Inflammatory macrophage treated with lipopolysaccharide for 4 hours (primary cell): ENCODE data around the gene HIGD1A.
"Not testable (repeated sequence)": the region's sequence is repeated elsewhere in the genome, so short reads cannot be mapped to it uniquely, and the experiment has no call there.

Experiments
- DNase-seq: peaks from one replicate; pipeline ENCODE4 v3.0.0-alpha.2; 2020

The HIGD1A gene

DNA sequence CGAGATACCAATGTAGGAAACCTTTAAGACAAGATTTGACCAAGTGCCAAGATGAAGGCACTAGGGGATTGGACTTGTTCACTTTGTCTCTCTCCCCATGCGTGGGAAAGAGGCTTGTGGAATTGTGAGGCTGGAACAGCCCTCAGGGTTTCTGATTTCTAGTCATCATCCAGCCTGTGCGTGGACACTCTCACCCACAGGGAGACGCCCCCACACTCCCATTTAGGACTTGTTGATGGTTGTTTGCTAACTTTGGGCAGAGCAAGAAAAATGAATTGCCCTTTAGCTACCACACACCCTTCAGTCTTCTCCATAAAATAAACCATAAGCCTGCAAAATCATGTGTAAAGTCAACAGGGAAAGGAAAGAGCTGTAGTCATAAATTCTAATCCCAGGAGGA, 23.4 kb upstream of the HIGD1A start:
- DNase-seq = no peak

DNA sequence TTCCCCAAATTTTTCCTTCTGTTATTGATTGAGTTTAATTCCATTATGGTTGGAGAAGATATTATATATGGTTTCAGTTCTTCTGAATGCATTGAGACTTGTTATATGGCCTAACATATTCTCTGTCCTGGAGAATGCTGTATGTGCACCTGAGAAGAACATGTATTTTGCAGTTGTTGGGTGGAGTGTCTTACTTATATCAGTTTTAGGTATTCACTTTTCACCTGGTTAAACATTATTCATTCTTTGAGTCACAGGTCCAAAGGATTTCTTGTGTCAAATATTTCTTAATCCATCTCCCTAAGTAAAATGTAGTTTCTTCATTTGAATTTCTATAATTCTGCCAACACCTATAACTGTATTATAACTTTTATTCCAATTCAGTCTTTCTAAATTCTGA, 22.7 kb upstream of the HIGD1A start:
- no peak for DNase-seq

DNA sequence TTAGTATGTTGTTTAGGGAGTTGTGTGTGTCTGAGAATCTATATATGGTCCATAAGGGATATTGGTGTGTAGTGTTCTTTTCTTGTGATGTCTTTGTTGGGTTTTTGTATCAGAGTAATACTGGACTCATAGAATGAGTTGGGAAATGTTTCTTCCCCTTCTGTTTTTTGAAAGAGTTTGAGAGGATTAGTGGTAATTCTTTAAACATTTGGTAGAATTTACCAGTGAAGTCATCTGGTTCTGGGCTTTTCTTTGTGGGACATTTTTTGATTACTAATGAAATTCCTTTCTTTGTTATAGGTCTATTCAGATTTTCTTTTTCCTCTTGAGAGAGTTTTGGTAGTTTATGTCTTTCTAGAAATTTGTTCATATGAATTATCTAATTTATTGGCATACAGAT, 21.9 kb upstream of the HIGD1A start:
- no peak for DNase-seq

DNA sequence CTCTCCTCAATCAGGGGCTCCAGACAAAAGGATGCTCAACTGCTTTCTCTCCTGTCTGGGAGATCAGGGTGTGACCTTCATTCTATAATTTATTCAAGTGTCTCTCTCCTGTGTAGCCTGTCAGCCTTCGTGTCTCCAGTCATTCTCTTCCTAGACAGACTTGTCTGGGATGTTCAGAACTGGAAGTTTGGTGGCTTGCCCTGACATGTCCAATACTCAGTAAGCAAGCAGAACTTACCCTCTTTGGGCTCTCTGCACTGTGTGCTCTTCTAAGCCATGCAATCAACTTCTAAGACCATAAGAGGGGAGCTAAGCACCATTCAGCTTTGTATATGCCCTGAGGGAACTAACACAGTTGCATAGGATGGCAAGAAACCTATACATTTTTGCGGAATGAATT, 19.1 kb upstream of the HIGD1A start:
- no peak for DNase-seq

DNA sequence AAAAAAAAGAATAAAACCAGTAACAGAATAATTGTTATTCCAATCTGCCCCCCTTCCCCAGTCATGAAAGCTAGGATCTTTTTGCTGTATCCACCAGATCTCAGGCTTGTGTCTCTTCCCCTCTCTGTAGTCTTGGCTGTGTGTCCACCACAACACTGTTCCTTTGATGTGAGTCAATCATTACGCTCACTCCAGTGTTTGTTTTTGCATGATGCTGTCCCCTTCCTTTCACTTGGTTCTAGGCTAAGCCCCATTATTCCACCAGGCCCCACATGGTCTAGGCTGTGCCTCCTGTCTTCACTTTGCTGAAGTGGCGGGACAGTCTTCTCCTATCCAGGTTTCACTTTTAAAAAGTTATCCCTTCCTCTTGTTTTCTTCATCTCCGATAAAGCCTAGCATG, 18.5 kb upstream of the HIGD1A start:
- DNase-seq = no peak

DNA sequence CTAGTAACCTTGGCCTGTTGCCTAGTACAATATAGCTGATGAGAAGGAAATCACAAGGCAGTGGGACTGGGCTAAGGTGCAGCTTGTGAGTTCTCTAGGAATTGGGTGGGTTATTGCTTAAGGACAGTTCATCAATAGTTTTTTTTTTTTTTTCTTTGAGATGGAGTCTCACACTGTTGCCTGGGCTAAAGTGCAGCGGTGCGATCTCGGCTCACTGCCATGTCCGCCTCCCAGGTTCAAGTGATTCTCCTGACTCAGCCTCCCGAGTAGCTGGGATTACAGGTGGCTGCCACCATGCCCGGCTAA, 16.4 kb upstream of the HIGD1A start:
- no peak for DNase-seq

DNA sequence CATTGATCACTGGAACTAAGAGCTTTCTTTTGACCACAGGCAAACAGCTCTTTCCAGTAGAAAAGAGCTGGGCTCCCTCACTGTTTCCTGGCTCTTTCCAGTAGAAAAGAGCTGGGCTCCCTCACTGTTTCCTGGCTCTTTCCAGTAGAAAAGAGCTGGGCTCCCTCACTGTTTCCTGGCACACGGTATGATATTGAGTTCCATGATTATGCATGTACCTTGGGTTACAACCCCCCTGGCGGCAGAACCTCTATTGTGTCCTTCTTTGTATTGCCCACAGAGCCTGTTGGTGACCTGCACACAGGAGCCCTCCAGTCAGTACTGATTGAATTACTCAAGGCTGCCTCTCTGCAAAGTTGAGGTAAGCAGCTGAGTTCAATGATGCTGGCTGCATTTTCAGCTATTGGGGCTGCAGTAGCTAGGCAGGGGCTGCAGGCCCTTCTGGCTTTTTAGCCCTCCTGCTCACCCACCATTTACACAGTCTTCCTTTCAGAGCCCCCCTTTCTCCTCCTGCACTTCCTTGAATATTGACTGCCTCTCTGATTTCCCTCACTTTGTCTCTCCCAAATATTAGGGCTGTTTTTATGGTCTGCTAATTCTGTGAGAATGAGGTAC, 15.2 kb upstream of the HIGD1A start:
- DNase-seq = no peak

DNA sequence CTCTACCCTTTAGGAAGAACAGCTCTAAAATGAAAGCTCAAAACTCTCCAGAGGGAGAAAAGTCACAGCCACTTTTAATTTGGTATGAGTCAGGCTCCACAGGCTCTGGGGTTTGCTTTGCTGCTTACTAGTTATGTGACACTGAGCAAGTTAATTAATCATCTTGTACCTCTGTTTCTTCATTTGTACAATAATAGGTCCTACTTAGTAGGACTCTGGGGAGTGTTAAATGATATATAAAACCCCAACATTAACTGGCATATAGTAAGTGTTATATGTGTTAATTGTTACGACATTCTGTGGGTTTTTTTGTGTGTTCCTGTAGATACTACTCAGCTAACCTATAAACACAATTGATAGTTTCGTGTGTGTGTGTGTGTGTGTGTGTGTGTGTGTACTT, 11.5 kb upstream of the HIGD1A start:
- no peak for DNase-seq

DNA sequence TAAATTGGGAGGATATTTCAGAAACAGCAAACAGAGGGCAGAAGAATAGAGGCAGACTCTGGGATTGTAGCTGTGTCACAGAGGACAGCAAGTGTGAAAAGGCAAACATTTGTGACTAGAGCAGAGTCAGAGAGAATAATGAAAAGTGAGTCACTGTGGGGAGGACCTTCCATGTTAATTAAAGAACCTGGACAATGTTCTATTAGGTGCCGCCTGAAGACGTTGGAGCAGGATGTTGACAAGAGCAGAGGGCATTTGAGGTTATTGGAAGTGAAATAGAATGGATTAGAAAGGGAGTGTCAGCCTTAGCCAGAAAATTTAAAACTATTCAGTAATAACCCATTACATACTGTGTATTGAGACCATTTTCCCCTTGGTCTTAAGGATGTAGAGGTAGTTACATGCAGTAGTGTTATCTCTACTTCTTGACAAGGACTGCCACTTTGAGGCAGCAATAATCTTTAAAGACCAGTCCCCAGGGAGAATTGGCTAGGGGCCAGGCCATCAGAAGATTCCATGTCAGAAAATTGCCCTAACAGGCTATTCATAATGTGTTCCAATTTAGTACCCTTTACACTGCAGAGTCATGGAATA, 10.7 kb upstream of the HIGD1A start:
- no peak for DNase-seq

DNA sequence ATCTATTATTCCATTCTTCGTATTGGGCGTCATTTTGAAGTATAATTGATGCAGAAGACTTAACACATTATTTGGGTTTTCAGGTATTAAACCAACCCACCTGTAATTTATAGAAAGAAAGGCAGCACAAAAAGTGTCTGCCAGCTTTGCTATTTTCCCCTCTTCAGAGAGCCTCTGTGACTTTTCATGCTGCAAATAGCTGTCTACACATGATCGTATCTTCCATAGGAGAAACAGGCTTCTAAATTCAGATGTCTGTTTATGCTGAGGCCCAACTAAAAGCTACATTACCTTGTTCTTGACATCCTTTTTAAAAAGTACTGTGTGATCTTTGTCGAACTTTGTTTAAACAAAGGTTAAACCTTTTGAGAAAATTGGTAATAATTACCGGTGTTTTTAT, 10.0 kb upstream of the HIGD1A start:
- no peak for DNase-seq

DNA sequence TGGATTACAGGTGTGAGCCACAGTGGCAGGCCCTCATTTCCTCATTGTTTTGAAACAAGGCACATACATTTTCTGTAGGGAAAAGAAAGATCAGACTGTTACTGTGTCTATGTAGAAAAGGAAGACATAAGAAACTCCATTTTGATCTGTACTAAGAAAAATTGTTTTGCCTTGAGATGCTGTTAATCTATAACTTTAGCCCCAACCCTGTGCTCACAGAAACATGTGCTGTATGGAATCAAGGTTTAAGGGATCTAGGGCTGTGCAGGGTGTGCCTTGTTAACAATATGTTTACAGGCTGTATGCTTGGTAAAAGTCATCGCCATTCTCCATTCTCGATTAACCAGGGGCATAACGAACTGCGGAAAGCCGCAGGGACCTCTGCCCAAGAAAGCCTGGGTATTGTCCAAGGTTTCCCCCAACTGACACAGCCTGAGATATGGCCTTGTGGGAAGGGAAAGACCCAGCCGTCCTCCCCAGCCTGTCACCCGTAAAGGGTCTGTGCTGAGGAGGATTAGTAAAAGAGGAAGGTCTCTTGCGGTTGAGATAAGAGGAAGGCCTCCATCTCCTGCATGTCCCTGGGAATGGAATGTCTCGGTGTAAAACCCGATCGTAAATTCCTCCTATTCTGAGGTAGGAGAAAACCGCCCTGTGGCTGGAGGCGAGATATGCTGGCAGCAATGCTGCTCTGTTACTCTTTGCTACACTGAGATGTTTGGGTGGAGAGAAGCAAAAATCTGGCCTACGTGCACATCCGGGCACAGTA, 7.0 kb upstream of the HIGD1A start:
- DNase-seq = peak; percentile 10

DNA sequence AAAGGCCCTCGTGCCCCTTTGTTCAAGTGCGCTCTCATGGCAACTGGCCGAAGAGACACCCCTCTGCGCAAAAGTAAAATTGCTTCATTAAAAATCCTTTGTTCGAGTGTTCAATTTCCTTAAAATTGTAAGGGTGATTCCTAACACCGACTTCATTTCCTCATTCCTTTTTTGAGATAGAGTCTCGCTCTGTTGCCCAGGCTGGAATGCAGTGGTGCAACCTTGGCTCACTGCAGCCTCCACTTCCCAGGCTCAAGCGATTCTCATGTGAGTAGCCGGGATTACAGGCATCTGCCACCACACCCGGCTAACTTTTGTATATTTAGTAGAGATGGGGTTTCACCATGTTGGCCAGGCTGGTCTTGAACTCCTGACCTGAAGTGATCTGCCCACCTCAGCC, 6.4 kb upstream of the HIGD1A start:
- DNase-seq = not testable (repeated sequence)

DNA sequence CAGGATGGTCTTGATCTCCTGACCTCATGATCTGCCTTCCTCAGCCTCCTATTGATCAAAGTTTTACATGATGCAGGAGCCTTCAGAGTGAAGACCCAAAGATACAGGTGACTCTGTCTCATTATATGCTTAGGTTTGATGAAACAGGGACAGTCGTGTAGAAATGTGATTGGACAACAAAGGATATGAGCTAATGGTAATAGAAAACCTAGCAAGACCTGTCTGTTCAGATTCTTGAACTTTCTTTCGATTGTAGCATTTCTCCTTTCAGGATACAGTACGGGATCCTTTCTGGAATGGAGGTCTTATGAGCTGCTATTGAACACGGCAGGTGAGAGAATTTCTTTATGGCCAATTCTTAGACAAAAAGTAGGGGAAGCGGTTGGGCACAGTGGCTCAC, 4.9 kb upstream of the HIGD1A start, which contains the start of gene ACKR2:
Gene ACKR2 (plus strand): TSS at position 244 of the 400 bp plus-strand sequence. CDS start 55,058 bp downstream, outside the sequence.
- DNase-seq = no peak

DNA sequence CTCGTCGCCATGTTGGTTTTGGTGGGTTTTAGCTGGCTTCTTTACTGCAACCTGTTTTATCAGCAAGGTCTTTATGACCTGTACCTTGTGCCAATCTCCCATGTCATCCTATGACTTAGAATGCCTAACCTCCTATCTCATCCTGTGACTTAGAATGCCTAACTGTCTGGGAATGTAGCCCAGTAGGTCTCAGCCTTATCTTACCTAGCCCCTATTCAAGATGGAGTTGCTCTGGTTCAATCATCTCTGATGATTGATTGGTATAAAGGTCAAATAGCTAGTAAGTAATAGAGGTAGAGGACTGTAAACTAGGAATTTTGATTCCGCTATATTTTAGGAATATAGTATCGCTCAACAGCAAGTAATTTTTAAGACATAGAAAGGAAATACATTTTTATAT, 3.6 kb upstream of the HIGD1A start:
- DNase-seq = no peak

DNA sequence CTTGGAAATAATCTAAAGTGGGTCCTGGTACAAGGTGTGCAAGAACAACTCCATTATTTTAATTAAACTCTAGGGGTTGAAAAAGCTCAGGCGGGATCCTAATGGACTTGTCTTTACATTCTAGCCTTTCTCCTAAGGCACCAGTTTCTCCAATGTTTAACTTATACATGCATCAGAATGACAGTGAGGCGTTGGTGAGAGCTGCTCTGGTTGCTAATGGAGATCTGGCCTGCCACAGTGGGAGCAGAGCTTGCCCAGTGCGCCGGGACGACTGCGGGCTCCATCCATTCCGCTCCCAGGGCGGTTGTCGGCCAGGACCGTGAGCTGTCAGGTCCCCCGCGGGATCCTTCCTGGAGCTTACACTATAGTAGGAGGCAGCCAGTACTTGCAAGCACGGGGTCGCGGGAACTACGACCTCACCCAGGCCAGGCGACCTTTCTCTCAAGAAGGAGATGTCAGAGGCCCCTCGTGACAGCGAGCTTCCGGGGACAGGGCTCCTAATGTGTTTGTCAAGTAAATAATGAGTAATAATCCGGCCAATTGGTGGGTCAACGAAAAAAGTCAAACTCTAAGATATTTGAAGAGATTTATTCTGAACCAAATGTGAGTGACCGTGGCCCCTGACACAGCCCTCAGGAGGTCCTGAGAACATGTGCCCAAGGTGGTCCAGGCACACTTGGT, 991 bp upstream of the HIGD1A start:
- no peak for DNase-seq

DNA sequence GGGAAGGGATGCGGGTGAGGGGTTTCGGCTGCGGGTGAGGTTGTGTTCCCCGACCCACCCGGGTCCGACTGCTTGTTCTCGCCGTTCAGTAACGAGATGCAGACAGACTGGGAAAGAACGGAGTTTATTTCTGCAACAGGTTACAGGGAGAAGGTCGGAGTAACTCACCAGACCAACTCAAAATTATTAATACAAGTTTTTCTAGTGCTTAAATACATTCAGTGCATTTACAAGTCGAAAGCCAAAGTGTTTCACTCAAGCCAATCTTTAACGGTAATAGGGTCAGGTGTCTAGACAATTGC, 492 bp upstream of the HIGD1A start:
- no peak for DNase-seq

DNA sequence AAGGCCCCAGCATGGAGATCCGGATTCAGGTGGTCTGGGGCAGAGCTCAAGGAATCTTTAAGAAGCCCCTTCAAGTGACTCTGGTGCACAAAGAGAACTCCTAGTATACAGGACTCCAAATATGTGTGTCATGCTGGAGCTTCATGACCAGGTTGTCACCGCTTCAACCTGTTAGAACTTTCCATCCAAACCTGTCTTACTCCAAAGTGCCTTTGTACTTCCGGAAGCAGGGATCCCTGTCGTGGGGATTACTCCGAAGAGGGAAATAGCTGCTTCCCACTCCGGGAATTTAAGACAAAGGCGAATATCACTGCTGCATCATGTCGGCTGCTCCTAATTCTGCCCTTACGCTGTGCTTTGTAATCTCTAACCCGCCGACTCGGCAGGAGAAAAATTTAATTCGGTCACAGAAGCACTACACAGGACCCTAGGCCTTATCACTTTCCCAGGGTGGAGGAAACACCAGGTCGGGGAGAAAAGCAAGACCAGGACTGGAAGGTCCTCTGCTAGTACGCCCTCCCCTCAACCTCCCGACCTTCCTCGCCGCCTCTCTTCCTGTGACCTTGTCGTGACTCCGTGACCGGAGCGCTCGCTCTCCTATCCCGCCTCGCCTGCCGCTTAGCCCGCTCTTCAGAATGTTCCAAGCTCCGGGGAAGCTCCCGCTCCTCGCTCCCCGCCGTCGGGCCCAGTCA, 730 bp downstream of the HIGD1A start:
- DNase-seq = peak; percentile 15

DNA sequence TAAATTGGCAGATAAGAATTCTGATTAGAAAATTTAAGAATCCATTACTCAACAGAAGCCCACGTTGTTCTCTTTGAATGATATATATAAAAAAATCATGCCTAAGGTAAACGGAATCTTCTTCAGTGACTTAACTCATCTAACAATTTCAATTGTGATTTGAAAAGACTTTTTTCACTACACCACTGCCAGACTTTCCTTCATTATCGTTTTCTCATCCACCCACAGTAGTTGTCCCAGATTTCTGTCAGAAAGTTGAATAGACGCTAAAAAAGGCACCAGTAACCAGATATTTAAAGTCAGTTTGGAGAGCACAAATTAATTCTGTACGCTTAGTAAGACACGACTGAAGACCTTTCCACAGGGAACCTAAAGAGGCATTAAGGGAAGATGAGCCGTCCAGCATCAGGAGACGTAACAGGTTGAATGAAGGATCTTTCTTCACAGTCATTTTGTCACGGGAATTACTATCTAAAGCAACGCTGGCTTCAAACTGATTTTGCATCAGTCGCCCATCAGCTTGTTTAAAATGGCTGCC, 1.3 kb downstream of the HIGD1A start:
- no peak for DNase-seq

DNA sequence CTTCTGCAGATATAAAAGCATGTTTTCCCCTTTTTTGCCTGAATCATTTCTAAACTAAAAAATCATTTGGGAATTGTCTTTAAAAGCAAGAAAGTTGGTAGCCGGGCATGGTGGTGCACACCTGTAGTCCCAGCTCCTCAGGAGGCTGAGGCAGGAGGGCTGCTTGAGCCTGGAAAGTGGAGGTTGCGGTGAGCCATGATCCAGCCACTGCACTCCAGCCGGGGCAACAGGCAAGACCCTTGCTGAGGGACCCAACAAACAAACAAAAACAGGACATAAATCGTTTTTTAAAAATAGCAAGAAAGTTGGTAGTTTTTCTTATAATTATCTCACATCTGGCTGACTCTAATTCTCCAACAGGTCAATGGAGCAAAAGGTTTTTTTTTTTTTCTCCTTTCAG, 2.5 kb downstream of the HIGD1A start:
- no peak for DNase-seq

DNA sequence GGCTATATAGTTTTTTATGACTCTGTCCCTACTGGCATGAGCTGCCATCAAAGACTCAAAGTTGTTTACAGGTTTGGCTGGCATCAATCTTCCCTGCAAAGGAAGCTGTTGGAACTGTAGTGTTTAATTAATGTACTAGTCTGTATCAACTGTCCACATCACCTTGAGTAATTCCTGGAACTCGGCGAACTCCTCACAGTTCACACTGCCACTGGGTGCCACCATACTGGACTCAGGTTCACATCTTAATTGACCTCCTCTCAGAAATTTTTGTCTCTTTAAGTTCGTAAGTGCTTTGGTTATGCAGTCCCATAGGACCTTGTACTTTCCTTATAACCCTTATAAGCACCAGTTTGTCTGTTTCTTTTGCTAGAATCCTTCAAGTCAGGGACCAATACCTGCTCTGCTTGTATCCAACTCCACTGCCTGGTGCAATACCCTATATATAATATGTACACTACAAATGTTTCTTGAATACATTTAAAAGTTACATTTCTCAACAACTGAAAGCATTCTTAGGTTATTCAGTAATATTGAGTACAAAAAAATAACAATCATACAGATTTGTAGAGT, 3.2 kb downstream of the HIGD1A start:
- DNase-seq = no peak

DNA sequence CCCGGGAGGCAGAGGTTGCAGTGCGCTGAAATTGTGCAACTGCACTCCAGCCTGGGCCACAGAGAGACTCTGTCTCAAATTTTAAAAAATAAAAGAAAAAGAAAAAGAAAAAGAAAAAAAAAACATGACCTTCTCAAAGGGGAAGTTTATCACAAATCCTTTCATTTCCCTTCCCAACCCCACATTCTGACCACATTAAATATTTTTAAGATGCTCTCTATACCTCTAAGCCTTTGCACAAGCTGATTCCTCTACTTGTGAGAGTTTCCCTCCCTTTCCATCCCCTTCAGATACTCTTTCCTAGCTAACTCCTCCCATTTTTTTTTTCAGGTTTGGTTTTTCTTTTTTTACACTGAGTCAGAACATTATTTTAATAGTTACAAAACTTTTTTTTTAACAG, 4.0 kb downstream of the HIGD1A start:
- DNase-seq = peak; percentile 16

DNA sequence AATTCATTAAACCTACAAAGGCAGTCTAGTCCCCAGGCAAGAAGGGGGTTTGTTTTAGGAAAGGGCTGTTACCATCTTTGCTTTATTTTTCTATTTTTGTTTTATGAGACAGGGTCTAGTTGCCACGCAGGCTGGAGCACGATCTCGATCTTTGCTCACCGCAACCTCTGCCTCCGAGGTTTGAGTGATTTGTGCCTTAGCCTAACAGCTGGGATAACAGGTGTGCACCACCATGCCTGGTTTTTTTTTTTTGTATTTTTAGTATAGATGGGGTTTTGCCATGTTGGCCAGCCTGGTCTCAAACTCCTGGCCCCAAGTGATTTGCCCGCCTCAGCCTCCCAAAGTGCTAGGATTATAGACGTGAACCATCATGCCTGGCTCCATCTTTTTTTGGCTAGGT, 4.9 kb downstream of the HIGD1A start:
- no peak for DNase-seq

DNA sequence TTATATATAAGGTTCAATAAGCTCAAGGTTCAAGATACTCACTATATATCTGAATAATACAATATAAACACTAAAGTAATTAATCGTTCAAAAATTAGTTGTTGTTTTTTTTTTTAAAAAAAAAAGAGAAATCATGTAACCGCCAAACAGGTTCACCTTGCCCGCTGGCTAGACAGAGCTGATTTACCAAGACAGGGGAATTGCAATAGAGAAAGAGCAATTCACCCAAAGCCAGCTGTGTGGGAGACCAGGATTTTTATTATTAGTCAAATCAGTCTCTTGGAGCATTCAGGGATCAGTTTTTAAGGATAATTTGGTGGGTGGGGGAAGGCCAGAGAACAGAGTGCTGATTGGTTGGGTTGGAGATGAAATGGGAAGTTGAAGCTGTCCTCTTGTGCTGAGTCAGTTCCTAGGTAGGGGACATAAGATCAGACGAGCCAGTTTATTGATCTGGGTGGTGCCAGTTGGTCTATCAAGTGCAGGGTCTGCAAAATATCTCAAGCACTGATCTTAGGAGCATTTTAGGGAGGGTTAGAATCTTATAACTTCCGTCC, 7.9 kb downstream of the HIGD1A start:
- no peak for DNase-seq
